RWPE2 (cell line): ENCODE results near the gene NFE2L3.

ENCODE experiments used
- ATAC-seq: fragments of 200-7000 bp; cut with Tn5 transposase; 3 replicates; pipeline ENCODE4 v1.9.1; 2021; ENCODE audit warnings: low read depth
- DNase-seq: peaks from one replicate; pipeline ENCODE4 v3.0.0-alpha.2; 2020; ENCODE audit warnings: low spot score
- H3K27ac ChIP-seq: fragments of 450-650 bp; 2 replicates; pipeline ENCODE4 v1.5.1; 2017; ENCODE audit warnings: mild to moderate bottlenecking; ENCODE audit not compliant: poor library complexity, severe bottlenecking
- H3K27me3 ChIP-seq: fragments of 250-450 bp; sonication (Bioruptor Pico); 2 replicates; pipeline ENCODE4 v1.5.1; 2021; ENCODE audit warnings: mild to moderate bottlenecking, moderate library complexity; ENCODE audit not compliant: insufficient read depth, poor library complexity, severe bottlenecking
- H3K36me3 ChIP-seq: fragments of 250-450 bp; sonication (Bioruptor Pico); 2 replicates; pipeline ENCODE4 v1.5.1; 2020; ENCODE audit warnings: low read depth, mild to moderate bottlenecking, moderate library complexity
- H3K4me1 ChIP-seq: fragments of 250-450 bp; sonication (Bioruptor Pico); 2 replicates; pipeline ENCODE4 v1.5.1; 2021; ENCODE audit warnings: mild to moderate bottlenecking, moderate library complexity; ENCODE audit not compliant: insufficient read depth, poor library complexity, severe bottlenecking
- H3K4me3 ChIP-seq: fragments of 250-450 bp; sonication (Bioruptor Pico); 2 replicates; pipeline ENCODE4 v1.5.1; 2021; ENCODE audit warnings: mild to moderate bottlenecking, moderate library complexity; ENCODE audit not compliant: severe bottlenecking
- H3K9me3 ChIP-seq: fragments of 250-450 bp; sonication (Bioruptor Pico); 2 replicates; pipeline ENCODE4 v1.5.1; 2021; ENCODE audit warnings: mild to moderate bottlenecking, moderate library complexity; ENCODE audit not compliant: severe bottlenecking
- TF ChIP-seq, protein P1 (sequence below): fragments of 450-650 bp; IDR thresholded peaks from one replicate; pipeline ENCODE4 v1.5.1; 2017; ENCODE audit warnings: mild to moderate bottlenecking, moderate library complexity; ENCODE audit not compliant: poor library complexity, severe bottlenecking

Gene NFE2L3

DNA sequence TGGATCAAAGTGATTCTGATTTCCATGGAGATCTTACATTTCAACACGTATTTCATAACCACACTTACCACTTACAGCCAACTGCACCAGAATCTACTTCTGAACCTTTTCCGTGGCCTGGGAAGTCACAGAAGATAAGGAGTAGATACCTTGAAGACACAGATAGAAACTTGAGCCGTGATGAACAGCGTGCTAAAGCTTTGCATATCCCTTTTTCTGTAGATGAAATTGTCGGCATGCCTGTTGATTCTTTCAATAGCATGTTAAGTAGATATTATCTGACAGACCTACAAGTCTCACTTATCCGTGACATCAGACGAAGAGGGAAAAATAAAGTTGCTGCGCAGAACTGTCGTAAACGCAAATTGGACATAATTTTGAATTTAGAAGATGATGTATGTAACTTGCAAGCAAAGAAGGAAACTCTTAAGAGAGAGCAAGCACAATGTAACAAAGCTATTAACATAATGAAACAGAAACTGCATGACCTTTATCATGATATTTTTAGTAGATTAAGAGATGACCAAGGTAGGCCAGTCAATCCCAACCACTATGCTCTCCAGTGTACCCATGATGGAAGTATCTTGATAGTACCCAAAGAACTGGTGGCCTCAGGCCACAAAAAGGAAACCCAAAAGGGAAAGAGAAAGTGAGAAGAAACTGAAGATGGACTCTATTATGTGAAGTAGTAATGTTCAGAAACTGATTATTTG is 33.3 kb downstream of the NFE2L3 start:
- ATAC-seq = no peak
- TF ChIP-seq, protein P1, sequence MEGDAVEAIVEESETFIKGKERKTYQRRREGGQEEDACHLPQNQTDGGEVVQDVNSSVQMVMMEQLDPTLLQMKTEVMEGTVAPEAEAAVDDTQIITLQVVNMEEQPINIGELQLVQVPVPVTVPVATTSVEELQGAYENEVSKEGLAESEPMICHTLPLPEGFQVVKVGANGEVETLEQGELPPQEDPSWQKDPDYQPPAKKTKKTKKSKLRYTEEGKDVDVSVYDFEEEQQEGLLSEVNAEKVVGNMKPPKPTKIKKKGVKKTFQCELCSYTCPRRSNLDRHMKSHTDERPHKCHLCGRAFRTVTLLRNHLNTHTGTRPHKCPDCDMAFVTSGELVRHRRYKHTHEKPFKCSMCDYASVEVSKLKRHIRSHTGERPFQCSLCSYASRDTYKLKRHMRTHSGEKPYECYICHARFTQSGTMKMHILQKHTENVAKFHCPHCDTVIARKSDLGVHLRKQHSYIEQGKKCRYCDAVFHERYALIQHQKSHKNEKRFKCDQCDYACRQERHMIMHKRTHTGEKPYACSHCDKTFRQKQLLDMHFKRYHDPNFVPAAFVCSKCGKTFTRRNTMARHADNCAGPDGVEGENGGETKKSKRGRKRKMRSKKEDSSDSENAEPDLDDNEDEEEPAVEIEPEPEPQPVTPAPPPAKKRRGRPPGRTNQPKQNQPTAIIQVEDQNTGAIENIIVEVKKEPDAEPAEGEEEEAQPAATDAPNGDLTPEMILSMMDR = no peak
- H3K27me3 ChIP-seq = no peaks in the 10 kb centered on the region
- H3K4me3 ChIP-seq = no peak overlapping the region
- H3K27ac ChIP-seq = peak overlapping the region; percentile 9
- H3K9me3 ChIP-seq = no peaks in the 10 kb centered on the region
- peaks cover 53% of the 10 kb centered on the region for H3K36me3 ChIP-seq
- no peaks in the 10 kb centered on the region for H3K4me1 ChIP-seq
- no peak for DNase-seq

DNA sequence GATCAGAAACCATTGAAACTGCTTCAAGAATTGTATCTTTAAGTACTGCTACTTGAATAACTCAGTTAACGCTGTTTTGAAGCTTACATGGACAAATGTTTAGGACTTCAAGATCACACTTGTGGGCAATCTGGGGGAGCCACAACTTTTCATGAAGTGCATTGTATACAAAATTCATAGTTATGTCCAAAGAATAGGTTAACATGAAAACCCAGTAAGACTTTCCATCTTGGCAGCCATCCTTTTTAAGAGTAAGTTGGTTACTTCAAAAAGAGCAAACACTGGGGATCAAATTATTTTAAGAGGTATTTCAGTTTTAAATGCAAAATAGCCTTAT is 33.8 kb downstream of the NFE2L3 start:
- Histone ChIP-seq H3K27me3 (no peaks in the 10 kb centered on the region), H3K4me1 (no peaks in the 10 kb centered on the region), H3K36me3 (peaks cover 58% of the 10 kb centered on the region), H3K9me3 (no peaks in the 10 kb centered on the region), H3K27ac (no peak overlapping the region), H3K4me3 (no peak overlapping the region)
- DNase-seq (no peak), ATAC-seq (no peak)
- TF ChIP-seq, protein P1 = no peak

DNA sequence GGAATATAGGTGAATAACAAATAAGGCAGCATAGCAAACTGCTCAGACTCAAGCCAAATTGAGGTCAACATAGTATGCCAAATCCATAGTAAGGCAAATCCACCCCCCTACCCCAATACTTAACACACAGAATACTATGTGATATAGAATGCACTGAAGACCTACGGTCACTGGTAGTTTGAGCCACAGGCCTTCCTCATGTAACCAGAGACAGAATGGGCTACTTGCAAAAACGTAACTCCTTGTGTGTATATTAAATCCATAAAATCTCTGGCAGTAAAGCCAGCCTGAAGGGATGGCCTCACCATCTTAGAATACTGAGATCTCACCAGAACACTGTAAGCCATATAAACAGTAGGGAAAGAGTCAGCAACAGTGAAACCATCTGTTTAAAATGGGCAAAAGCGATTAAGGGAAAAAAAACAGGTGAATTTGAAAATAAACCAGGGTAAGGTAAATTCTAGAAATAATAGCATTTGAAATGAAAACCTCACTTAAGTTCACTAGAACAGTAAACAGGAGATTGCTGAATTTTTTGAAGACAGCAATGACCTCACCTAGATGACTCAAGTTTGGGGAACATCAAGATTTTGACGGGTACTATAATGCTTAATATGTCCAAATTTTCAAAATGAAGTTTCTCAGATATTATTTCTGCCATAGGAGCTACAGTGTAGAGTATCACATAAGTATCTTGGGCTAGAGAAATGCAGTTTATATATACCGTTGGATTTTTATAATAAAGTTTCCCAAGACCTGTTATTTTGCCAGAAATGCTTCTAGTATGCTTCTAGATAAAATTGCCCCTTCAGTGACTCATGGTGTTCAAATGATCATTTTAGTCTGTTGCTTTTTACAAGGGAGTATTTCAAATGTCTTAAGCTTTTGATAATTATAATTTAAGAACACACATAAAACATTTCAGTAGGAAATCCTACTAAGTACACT is 34.6 kb downstream of the NFE2L3 start:
- ATAC-seq = no peak; the same call in 2 of the 3 replicates
- H3K4me1 ChIP-seq = no peaks in the 10 kb centered on the region

DNA sequence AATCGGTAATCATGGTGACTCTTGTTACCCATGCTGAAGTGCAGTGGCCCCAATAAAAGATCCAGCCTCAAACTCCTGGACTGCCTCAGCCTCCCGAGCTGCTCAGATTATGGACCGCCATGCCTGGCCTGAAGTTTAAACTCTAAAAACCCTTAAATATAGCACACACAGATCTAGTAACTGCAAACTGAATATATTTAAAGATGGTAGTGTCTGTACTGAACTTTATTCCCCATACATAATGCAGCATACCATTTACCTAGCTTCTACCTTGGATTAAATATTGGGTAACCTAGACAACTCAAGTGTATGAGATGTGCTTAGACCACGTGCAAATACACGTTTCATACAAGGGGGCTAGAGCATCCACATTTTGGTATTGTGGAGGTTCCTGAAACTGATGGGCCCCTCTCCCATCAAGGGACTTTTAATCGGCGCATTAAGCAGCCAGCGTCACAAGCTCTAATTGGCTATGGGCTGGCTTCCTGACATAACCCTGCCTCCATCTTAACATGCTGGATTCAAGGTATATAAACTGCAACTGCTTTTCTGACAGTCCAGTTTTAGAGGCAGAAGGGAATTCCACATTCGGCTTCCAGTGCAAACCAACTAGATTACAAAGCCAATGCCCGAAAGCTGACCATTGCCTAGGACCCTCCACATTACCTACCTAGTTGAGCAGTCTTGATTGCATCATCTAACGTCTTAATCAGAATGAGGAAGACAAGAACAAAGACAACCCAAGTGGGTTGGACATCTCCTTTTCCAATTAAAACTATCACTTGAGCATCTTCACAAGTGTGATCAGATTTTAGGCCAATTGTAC is 35.6 kb downstream of the NFE2L3 start:
- Histone ChIP-seq H3K4me1 (no peaks in the 10 kb centered on the region), H3K36me3 (peaks cover 76% of the 10 kb centered on the region), H3K27ac (no peak overlapping the region), H3K9me3 (no peaks in the 10 kb centered on the region), H3K27me3 (no peaks in the 10 kb centered on the region), H3K4me3 (no peak overlapping the region)
- peak; percentile 4; the same call in 2 of the 3 replicates for ATAC-seq
- no peak for DNase-seq
- TF ChIP-seq, protein P1 = no peak

More for the DNA sequence above, 34.6 kb downstream of the NFE2L3 start:
- H3K4me3 ChIP-seq = no peak overlapping the region
- TF ChIP-seq, protein P1 = no peak
- no peak overlapping the region for H3K27ac ChIP-seq
- no peaks in the 10 kb centered on the region for H3K27me3 ChIP-seq
- H3K9me3 ChIP-seq = no peaks in the 10 kb centered on the region
- no peak for DNase-seq
- peaks cover 67% of the 10 kb centered on the region for H3K36me3 ChIP-seq
